Tibial artery (tissue), 4 donors: ENCODE data around the gene IL10RA.

Source experiments
- DNase-seq, 2 donors: peaks; one replicate each; pipeline ENCODE4 v3.0.0-alpha.2; 2019
- H3K27ac ChIP-seq, 2 donors: fragments of 200-600 bp; sonication (generic) in 1 of 2; 1 replicate in 1 of 2; 2 replicates in 1 of 2; pipeline ENCODE4 v1.5.1; 2018 to 2019; ENCODE audit warnings: mild to moderate bottlenecking in 1 of 2
- H3K27me3 ChIP-seq, 2 donors: fragments of 200-600 bp; sonication (generic) in 1 of 2; one replicate each; pipeline versions ENCODE4 v1.5.1 to v1.6.0; 2016 to 2019
- H3K36me3 ChIP-seq, 3 donors: fragments of 200-600 bp; sonication (generic) in 2 of 3; one replicate each; pipeline ENCODE4 v1.5.1; 2016 to 2019; ENCODE audit warnings: mild to moderate bottlenecking in 2 of 3
- H3K4me1 ChIP-seq, 4 donors: fragments of 200-600 bp; sonication (generic) in 2 of 4; 1 replicate in 3 of 4; 2 replicates in 1 of 4; pipeline ENCODE4 v1.5.1; 2016 to 2019
- H3K4me3 ChIP-seq, 2 donors: fragments of 200-600 bp; sonication (generic) in 1 of 2; 1 replicate in 1 of 2; 2 replicates in 1 of 2; pipeline ENCODE4 v1.5.1; 2018 to 2019; ENCODE audit warnings: mild to moderate bottlenecking in 2 of 2
- H3K9me3 ChIP-seq, 3 donors: fragments of 200-600 bp; sonication (generic) in 1 of 3; one replicate each; pipeline ENCODE4 v1.5.1; 2016 to 2019
- intact Hi-C: fragments of 100-400 bp; cut with DNase I; formaldehyde crosslinking; loops from one replicate; pipeline ENCODE4 v1.15.0; 2023; ENCODE audit warnings: low total_unique reads
- TF ChIP-seq, protein P1 (sequence below), 2 experiments: fragments of 200-600 bp in 1 of 2; fragments of 450-650 bp in 1 of 2; IDR thresholded peaks; one replicate each; pipeline ENCODE4 v1.5.1; 2017 to 2019; ENCODE audit warnings: antibody characterized with exemption in 2 of 2, mild to moderate bottlenecking in 1 of 2, moderate library complexity in 1 of 2

Gene IL10RA

DNA sequence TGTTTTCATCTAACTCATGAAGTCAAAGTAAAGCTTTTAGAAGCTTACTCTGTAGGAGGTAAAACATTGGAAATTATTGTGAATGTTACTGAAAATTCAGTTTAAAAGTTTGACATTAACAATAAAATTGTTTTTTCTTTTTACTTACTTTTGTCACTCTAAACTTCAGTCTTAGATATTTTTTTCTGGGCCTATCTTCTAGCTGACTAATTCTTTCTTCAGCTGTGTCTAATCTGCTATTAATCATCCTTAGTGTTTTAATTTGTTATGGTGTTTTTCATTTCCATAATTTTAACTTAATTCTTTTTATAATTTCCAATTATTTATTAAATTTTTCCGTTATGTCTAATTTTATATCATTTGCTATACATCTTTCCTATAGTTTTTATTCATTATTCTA, 35.0 kb downstream of the IL10RA start:
- intact Hi-C loops: no loop called here
- H3K27ac ChIP-seq: no peak overlapping the region
- H3K27me3 ChIP-seq: no peaks in the 10 kb centered on the region
- TF ChIP-seq, protein P1, sequence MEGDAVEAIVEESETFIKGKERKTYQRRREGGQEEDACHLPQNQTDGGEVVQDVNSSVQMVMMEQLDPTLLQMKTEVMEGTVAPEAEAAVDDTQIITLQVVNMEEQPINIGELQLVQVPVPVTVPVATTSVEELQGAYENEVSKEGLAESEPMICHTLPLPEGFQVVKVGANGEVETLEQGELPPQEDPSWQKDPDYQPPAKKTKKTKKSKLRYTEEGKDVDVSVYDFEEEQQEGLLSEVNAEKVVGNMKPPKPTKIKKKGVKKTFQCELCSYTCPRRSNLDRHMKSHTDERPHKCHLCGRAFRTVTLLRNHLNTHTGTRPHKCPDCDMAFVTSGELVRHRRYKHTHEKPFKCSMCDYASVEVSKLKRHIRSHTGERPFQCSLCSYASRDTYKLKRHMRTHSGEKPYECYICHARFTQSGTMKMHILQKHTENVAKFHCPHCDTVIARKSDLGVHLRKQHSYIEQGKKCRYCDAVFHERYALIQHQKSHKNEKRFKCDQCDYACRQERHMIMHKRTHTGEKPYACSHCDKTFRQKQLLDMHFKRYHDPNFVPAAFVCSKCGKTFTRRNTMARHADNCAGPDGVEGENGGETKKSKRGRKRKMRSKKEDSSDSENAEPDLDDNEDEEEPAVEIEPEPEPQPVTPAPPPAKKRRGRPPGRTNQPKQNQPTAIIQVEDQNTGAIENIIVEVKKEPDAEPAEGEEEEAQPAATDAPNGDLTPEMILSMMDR (IDR thresholded peaks at IDR 0.05): no peak
- H3K9me3 ChIP-seq: no peaks in the 10 kb centered on the region
- no peaks in the 10 kb centered on the region for H3K4me1 ChIP-seq
- DNase-seq: no peak
- no peak overlapping the region for H3K4me3 ChIP-seq
- H3K36me3 ChIP-seq: no peaks in the 10 kb centered on the region

DNA sequence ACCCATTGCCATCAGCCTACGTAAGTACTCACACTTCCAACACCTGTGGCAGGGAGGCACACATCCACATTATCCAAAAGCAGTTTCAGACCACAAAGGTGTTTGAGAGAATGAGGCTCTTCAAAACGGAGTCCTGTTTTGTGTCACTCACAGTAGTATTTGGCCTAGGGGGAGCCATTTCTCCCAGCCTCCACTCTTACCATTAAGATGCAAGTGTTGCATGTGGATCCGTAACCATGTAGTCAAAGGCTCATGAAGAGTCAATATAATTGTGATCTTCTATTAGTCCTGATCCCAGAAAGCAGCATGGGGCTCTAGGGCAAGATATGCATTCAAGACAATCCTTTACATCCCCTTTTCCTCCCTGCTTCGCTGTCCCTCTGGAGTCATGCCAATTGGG, 41.5 kb downstream of the IL10RA start:
- Histone ChIP-seq H3K36me3 (no peaks in the 10 kb centered on the region), H3K4me1 (no peaks in the 10 kb centered on the region), H3K27me3 (no peaks in the 10 kb centered on the region), H3K4me3 (no peak overlapping the region), H3K27ac (no peak overlapping the region), H3K9me3 (no peaks in the 10 kb centered on the region)
- intact Hi-C loops: no loop called here
- no peak for DNase-seq
- TF ChIP-seq, protein P1 (IDR thresholded peaks at IDR 0.05): no peak

DNA sequence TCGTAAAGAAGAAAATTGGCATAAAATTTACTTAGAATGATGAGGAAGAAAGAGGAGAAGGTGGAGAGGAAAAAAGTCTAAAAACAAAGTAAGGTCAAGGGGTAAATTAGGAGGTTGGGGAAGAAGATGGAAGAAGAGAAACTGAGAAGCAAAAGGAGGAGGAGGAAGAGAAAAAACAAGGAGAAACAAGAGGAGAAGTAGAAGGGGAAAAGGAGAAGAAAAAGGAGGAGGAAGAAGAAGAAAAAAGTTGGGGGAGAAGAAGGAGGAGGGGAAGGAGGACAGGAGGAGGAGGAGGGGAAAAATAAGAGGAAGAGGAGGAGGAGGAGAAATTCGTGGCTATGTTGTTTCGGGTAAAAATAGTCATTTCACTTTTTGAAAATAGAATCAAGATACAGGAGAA, 42.4 kb downstream of the IL10RA start:
- no peak for DNase-seq
- no peak overlapping the region for H3K27ac ChIP-seq
- H3K36me3 ChIP-seq: no peaks in the 10 kb centered on the region
- no peaks in the 10 kb centered on the region for H3K27me3 ChIP-seq
- H3K4me1 ChIP-seq: no peaks in the 10 kb centered on the region
- intact Hi-C loops: no loop called here
- TF ChIP-seq, protein P1 (IDR thresholded peaks at IDR 0.05): no peak
- H3K9me3 ChIP-seq: no peaks in the 10 kb centered on the region
- H3K4me3 ChIP-seq: no peak overlapping the region

DNA sequence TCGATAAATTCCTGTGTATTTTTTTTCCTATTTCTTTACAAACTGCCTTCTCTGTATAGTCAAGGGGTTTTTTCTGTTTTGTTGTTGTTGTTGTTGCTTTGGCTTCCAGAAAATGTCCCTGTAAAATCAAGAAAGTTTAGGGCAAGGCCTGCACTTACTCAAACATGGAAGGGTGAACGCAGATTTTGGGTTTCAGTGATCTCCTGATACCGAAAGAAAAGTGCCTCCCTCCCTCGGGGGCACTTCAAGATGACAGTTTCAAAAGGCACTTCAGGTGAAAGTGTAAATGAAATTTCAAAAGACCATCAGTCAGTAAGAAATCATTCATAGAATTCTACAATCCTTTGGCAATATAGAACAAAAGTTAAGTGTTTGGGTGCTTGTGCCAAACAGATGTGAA, 47.2 kb downstream of the IL10RA start:
- H3K4me3 ChIP-seq: no peak overlapping the region
- H3K27me3 ChIP-seq: no peaks in the 10 kb centered on the region
- intact Hi-C loops: no loop called here
- no peak overlapping the region for H3K27ac ChIP-seq
- no peak for DNase-seq
- H3K9me3 ChIP-seq: no peaks in the 10 kb centered on the region
- no peaks in the 10 kb centered on the region for H3K4me1 ChIP-seq
- H3K36me3 ChIP-seq: no peaks in the 10 kb centered on the region
- TF ChIP-seq, protein P1 (IDR thresholded peaks at IDR 0.05): no peak

DNA sequence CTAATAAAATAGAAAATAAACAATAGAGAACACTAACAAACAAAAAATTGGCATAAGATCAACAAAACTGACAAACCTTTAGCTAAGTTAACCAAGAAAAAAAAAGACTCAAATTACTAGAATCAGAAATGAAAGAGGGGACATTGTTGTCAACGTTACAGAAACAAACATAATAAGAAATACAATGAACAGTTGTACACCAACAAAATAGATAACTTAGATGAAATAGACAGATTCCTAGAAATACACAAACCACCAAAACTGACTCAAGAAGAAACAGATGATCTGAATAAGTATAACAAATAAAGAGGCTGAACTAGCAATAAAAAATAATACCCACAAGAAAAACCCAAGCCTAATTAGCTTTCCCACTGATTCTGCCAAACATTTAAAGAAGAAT, 55.9 kb downstream of the IL10RA start:
- Histone ChIP-seq H3K9me3 (no peaks in the 10 kb centered on the region), H3K27ac (no peak overlapping the region), H3K4me1 (no peaks in the 10 kb centered on the region), H3K4me3 (no peak overlapping the region), H3K27me3 (peaks cover 0 to 16% of the 10 kb centered on the region in 2 donors), H3K36me3 (no peaks in the 10 kb centered on the region)
- no peak for DNase-seq
- intact Hi-C loops: no loop called here
- TF ChIP-seq, protein P1 (IDR thresholded peaks at IDR 0.05): no peak

DNA sequence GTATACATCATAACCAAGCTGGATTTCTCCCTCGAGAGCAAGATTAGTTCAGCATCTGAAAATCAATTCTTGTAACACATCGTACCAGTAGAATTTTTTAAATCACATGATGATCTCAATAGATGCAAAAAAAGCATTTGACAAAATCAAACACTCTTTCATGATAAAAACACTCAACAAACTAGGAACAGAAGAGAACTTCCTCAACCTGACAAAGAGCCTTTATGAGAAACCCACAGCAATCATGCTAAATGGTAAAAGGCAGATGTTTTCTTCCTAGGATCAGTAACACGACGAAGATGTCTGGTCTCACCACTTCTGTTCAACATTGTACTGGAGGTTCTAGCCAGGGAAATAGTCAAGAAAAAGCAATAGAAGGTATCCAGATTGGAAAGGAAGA, 56.6 kb downstream of the IL10RA start:
- DNase-seq: no peak
- no peaks in the 10 kb centered on the region for H3K9me3 ChIP-seq
- no peaks in the 10 kb centered on the region for H3K36me3 ChIP-seq
- no peaks in the 10 kb centered on the region for H3K4me1 ChIP-seq
- TF ChIP-seq, protein P1 (IDR thresholded peaks at IDR 0.05): no peak
- H3K27me3 ChIP-seq: peaks cover 0 to 16% of the 10 kb centered on the region in 2 donors
- no peak overlapping the region for H3K4me3 ChIP-seq
- H3K27ac ChIP-seq: no peak overlapping the region
- intact Hi-C loops: no loop called here
